NB4 (cell line): ENCODE measurements around the gene ELP1.

Experiments used
- CTCF ChIP-seq: IDR thresholded peaks from one replicate; pipeline ENCODE4 v1.5.1; 2012; ENCODE audit warnings: low read depth, low read length
- POLR2A ChIP-seq: IDR thresholded peaks from 2 replicates; pipeline ENCODE4 v1.6.1; 2011; ENCODE audit warnings: mild to moderate bottlenecking; ENCODE audit not compliant: insufficient read length; ENCODE audit errors: extremely low read depth
- TF ChIP-seq, protein P1 (sequence below): IDR thresholded peaks from 2 replicates; pipeline ENCODE4 v1.6.1; 2011; ENCODE audit warnings: low read depth, low read length

DNA sequence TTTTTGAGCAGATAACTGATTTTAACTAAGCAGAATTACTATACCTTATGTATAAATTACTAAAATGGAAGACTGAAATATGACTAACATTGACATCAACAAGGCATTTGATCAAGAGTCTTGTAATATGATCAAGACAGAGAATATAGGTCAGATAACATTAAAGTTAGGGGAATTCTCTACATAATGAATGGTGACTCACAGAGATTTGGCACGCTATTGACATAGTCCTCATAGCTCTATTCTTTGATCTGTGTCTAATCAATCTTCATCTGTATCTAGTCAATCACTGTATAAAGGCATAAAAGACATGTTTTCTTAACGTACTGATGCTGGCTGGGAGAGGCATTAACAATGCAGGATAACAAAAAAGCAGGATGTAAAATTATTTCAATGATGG, 17.7 kb upstream of the ELP1 start:
- TF ChIP-seq POLR2A (no peak), CTCF (no peak)
- TF ChIP-seq, protein P1, sequence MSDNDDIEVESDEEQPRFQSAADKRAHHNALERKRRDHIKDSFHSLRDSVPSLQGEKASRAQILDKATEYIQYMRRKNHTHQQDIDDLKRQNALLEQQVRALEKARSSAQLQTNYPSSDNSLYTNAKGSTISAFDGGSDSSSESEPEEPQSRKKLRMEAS: no peak
